Stomach smooth muscle (tissue), 2 donors: Measurements from ENCODE around the gene USP31.
A peak's percentile ranks its signal among the peaks of the same experiment; 100 is the strongest.

Source experiments
- H3K27ac ChIP-seq: one replicate; pipeline ENCODE4 v1.7.0; 2013; ENCODE audit warnings: mild to moderate bottlenecking, low read length, inconsistent platforms
- H3K27me3 ChIP-seq, 2 donors: one replicate each; pipeline ENCODE4 v1.7.0; 2013; ENCODE audit warnings: low read length in 2 of 2; ENCODE audit not compliant: insufficient read depth in 2 of 2, control insufficient read depth in 1 of 2
- H3K36me3 ChIP-seq, 2 donors: one replicate each; pipeline ENCODE4 v1.7.0; 2013; ENCODE audit warnings: low read length in 2 of 2; ENCODE audit not compliant: control insufficient read depth in 2 of 2, insufficient read depth in 2 of 2
- H3K4me1 ChIP-seq: one replicate; pipeline ENCODE4 v1.7.0; 2013; ENCODE audit warnings: low read length; ENCODE audit not compliant: control insufficient read depth, insufficient read depth
- H3K4me3 ChIP-seq, 2 donors: one replicate each; pipeline ENCODE4 v1.7.0; 2013; ENCODE audit warnings: low read length in 2 of 2
- H3K9ac ChIP-seq, 2 donors: one replicate each; pipeline ENCODE4 v1.7.0; 2013; ENCODE audit warnings: low read length in 2 of 2, mild to moderate bottlenecking in 1 of 2
- H3K9me3 ChIP-seq, 2 donors: one replicate each; pipeline ENCODE4 v1.7.0; 2013; ENCODE audit warnings: low read length in 2 of 2; ENCODE audit not compliant: control insufficient read depth in 2 of 2
- donor health status: healthy.
- donor health status: Pancreatic carcinoma.

The USP31 gene

GRCh38 chr16:23132775-23133463 lies 16.3 kb downstream of the USP31 start:
- Histone ChIP-seq H3K4me1 (peaks cover 13% of the 10 kb centered on the region), H3K27me3 (no peaks in the 10 kb centered on the region), H3K36me3 (no peaks in the 10 kb centered on the region), H3K4me3 (peak overlapping the region; percentile 45 to 60), H3K9ac (peak overlapping the region; percentile 67 to 74), H3K27ac (peak overlapping the region; percentile 76), H3K9me3 (no peaks in the 10 kb centered on the region)

GRCh38 chr16:23131931-23132621 lies 17.2 kb downstream of the USP31 start:
- H3K27me3 ChIP-seq: no peaks in the 10 kb centered on the region
- no peaks in the 10 kb centered on the region for H3K9me3 ChIP-seq
- H3K36me3 ChIP-seq: no peaks in the 10 kb centered on the region
- peak overlapping the region; percentile 67 to 74 for H3K9ac ChIP-seq
- peak overlapping the region; percentile 76 for H3K27ac ChIP-seq
- H3K4me1 ChIP-seq: peaks cover 13% of the 10 kb centered on the region
- H3K4me3 ChIP-seq: peak overlapping the region; percentile 45 to 60

- Histone ChIP-seq H3K27me3 (no peaks in the 10 kb centered on the region), H3K9me3 (no peaks in the 10 kb centered on the region), H3K27ac (peak overlapping the region; percentile 25), H3K4me3 (no peak overlapping the region), H3K4me1 (peaks cover 13% of the 10 kb centered on the region), H3K9ac (peak overlapping the region in 1 of 2 donors; percentile 29), H3K36me3 (no peaks in the 10 kb centered on the region)
These were observed 17.8 kb downstream of the USP31 start for GRCh38 chr16:23131436-23131835.

DNA sequence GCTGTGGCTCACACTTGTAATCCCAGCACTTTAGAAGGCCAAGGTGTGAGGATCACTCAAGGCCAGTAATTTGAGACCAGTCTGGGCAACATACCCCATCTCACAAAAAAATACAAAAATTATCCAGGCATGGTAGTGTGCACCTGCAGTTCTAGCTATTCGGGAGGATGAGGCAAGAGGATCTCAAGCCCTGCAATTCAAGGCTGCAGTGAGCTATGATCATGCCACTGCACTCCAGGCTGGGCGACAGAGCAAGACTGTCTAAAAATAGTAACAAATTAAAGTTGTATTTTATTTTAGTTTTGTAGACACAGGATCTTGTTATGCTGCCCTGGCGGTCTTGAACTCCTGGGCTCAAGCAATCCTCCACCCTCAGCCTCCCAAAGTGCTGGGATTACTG lies 18.2 kb downstream of the USP31 start:
- Histone ChIP-seq H3K27me3 (no peaks in the 10 kb centered on the region), H3K36me3 (no peaks in the 10 kb centered on the region), H3K9ac (no peak overlapping the region), H3K27ac (no peak overlapping the region), H3K4me1 (peaks cover 13% of the 10 kb centered on the region), H3K4me3 (no peak overlapping the region), H3K9me3 (no peaks in the 10 kb centered on the region)

GRCh38 chr16:23129686-23130085 lies 19.6 kb downstream of the USP31 start:
- Histone ChIP-seq H3K36me3 (no peaks in the 10 kb centered on the region), H3K9ac (no peak overlapping the region), H3K4me1 (peaks cover 18% of the 10 kb centered on the region), H3K27ac (no peak overlapping the region), H3K9me3 (no peaks in the 10 kb centered on the region), H3K27me3 (no peaks in the 10 kb centered on the region), H3K4me3 (no peak overlapping the region)

DNA sequence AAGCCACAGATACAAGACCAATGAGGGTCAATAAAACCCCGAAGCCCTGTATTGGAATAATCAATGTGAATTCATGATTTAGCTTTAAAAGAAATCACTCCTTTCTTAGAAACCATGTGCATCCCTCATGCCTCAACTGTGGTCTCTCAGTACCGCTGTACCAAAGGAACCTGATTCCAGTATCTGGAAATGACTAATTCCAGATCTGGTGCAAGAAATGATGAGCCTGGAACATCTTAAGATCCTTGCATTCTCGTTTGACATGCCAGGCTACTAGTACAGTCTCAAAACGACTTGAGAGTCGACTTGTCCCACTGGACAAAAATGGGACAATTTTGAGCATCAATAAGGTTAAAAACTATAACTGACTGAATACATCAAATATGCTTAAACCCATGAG lies 21.2 kb downstream of the USP31 start:
- Histone ChIP-seq H3K27me3 (no peaks in the 10 kb centered on the region), H3K4me3 (no peak overlapping the region), H3K9ac (no peak overlapping the region), H3K36me3 (no peaks in the 10 kb centered on the region), H3K4me1 (peaks cover 13% of the 10 kb centered on the region), H3K27ac (no peak overlapping the region), H3K9me3 (no peaks in the 10 kb centered on the region)

DNA sequence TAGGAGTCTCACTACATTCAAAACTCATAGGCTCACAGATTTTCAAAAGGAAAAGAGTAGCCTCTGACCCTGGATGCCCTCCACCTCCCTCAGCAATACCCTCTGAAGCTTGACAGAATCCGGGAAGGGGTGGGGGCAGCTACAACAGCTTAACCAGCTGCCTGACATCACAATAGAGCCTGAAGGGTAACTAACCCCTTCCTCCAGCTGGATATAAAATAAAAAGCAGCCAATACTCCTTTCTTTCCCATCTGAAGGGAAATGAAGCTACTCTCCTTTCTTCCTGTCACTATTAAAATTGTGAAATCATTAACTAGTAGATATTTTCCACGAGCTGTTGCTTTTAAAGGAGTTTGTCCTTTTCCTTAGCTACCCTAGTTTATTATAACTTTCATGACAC lies 24.0 kb downstream of the USP31 start:
- Histone ChIP-seq H3K4me1 (peaks cover 11% of the 10 kb centered on the region), H3K9me3 (no peaks in the 10 kb centered on the region), H3K27me3 (no peaks in the 10 kb centered on the region), H3K4me3 (no peak overlapping the region), H3K36me3 (no peaks in the 10 kb centered on the region), H3K27ac (peak overlapping the region; percentile 18), H3K9ac (no peak overlapping the region)

DNA sequence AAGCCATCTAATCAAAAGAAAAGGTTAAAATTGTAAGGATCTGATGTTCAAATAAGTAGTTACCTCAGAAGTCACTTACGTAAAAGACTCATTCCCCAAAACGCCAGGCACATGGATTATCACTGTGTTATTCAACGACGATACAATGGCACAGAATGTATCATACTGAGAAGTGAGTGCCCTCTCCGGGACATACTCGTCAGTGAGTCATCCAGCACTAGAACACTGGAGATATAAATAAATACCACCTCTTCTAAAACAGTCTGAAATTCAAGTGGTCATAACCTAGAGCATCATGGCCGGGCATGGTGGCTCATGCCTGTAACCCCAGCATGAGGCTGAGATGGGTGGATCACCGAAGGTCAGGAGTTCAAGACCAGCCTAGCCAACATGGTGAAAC lies 24.9 kb downstream of the USP31 start:
- Histone ChIP-seq H3K9me3 (no peaks in the 10 kb centered on the region), H3K4me1 (peaks cover 11% of the 10 kb centered on the region), H3K4me3 (no peak overlapping the region), H3K27ac (no peak overlapping the region), H3K36me3 (no peaks in the 10 kb centered on the region), H3K27me3 (no peaks in the 10 kb centered on the region), H3K9ac (peak overlapping the region in 1 of 2 donors; percentile 54)

DNA sequence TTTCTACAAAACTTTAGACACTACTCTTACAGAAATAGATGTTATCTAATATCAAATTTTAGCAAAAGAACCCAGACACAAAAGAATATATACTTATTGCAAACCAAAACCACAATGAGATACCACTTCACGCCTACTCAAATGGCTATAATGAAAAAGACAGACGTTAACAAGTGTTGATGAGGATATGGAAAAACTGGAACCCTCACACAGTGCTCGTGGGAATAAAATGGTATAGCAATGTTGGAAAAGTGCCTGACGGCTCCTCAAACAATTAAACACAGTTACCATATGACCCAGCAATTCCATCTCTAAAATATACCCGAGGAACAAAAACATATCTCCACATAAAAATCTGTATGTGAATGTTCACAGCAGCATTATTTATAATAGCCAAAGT lies 27.1 kb downstream of the USP31 start:
- Histone ChIP-seq H3K9me3 (no peaks in the 10 kb centered on the region), H3K4me3 (no peak overlapping the region), H3K9ac (no peak overlapping the region), H3K27me3 (no peaks in the 10 kb centered on the region), H3K36me3 (no peaks in the 10 kb centered on the region), H3K27ac (no peak overlapping the region), H3K4me1 (peaks cover 11% of the 10 kb centered on the region)

DNA sequence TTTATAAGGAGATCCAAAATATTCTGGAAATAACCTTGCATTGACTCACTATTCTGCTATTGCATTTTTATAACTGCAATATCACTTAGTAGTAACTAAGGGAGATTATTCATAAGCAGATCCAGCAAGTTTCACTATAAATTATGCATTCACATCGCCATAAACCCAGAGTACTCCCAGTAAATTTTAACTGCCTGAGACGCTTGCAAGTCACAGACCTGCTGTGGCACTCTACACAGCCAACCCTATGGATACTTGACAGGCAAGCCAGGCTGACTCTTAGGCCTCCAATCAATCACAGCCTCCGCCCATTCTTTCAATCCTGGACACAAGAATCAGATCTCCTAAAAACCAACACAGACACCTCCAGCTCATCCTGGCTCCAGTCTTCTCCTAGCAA lies 28.2 kb downstream of the USP31 start:
- Histone ChIP-seq H3K27me3 (no peaks in the 10 kb centered on the region), H3K9ac (no peak overlapping the region), H3K4me1 (peaks cover 11% of the 10 kb centered on the region), H3K9me3 (no peaks in the 10 kb centered on the region), H3K27ac (peak overlapping the region; percentile 8), H3K4me3 (no peak overlapping the region), H3K36me3 (no peaks in the 10 kb centered on the region)

DNA sequence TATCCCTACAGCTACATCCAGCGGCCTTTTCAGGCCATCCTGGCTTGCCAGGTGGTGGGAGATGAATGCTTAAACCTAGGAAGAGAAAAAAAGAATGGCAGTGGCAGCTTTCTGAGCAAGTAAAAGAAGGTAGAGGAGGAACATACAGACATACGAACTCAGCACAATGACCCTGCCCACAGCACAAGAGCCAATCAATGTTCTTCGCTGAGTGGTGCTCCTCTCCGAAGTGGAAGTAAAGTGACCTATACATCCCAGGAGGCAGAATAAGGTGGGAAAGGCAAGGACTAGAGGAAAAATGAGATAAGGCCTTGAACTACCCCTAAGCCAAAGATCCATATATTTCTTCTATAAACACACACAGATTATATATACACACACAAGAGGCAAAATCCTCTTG lies 28.7 kb downstream of the USP31 start:
- H3K27ac ChIP-seq: peak overlapping the region; percentile 8

More for the DNA sequence above, 28.7 kb downstream of the USP31 start:
- no peak overlapping the region for H3K4me3 ChIP-seq
- H3K9me3 ChIP-seq: no peaks in the 10 kb centered on the region
- H3K9ac ChIP-seq: no peak overlapping the region
- no peaks in the 10 kb centered on the region for H3K36me3 ChIP-seq
- H3K4me1 ChIP-seq: peaks cover 11% of the 10 kb centered on the region
- H3K27me3 ChIP-seq: no peaks in the 10 kb centered on the region
